ENCODE measurements around the gene BAK1. TPM values are rescaled to one million over a fixed set of nuclear protein-coding genes. Genes with fewer than 3 reads are reported as not detected.
"Not testable (repeated sequence)": the region's sequence is repeated elsewhere in the genome, so short reads cannot be mapped to it uniquely, and the experiment has no call there.

Gene BAK1
- total RNA-seq, 1 donor from 2014 or later = 11.5 TPM

- no peaks in the 10 kb centered on the region for H3K27me3 Mint-ChIP-seq (ENCODE audit: unreplicated experiment)
- DNase-seq = no peak
- no peaks in the 10 kb centered on the region for H3K36me3 Mint-ChIP-seq (ENCODE audit: unreplicated experiment)
- no peak overlapping the region for H3K27ac Mint-ChIP-seq (ENCODE audit: unreplicated experiment)
- TF ChIP-seq, protein P1, sequence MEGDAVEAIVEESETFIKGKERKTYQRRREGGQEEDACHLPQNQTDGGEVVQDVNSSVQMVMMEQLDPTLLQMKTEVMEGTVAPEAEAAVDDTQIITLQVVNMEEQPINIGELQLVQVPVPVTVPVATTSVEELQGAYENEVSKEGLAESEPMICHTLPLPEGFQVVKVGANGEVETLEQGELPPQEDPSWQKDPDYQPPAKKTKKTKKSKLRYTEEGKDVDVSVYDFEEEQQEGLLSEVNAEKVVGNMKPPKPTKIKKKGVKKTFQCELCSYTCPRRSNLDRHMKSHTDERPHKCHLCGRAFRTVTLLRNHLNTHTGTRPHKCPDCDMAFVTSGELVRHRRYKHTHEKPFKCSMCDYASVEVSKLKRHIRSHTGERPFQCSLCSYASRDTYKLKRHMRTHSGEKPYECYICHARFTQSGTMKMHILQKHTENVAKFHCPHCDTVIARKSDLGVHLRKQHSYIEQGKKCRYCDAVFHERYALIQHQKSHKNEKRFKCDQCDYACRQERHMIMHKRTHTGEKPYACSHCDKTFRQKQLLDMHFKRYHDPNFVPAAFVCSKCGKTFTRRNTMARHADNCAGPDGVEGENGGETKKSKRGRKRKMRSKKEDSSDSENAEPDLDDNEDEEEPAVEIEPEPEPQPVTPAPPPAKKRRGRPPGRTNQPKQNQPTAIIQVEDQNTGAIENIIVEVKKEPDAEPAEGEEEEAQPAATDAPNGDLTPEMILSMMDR (IDR thresholded peaks at IDR 0.05; ENCODE audit: partially characterized antibody, unreplicated experiment) = no peak
- no peak overlapping the region for H3K4me3 Mint-ChIP-seq (ENCODE audit: unreplicated experiment)
- H3K9me3 Mint-ChIP-seq (ENCODE audit: unreplicated experiment) = no peaks in the 10 kb centered on the region
- H3K4me1 Mint-ChIP-seq (ENCODE audit: low read depth, unreplicated experiment) = no peaks in the 10 kb centered on the region
These were observed 33.3 kb downstream of the BAK1 start for GRCh38 chr6:33546766-33547165.

DNA sequence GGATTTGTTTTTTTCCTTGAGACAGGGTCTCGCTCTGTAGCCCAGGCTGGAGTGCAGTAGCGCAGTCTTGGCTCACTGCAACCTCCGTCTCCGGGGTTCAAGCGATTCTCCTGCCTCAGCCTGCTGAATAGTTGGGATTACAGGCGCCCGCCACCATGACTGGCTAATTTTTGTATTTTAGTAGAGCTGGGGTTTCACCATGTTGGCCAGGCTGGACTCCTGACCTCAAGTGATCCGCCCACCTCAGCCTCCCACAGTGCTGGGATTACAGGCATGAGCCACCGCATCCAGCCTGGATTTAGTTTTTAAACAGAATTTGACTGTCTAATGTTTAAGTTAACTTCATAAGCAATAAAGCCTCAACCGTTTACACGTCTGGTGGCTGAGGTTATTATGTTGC is 34.8 kb downstream of the BAK1 start:
- not testable (repeated sequence) for H3K27ac Mint-ChIP-seq (ENCODE audit: unreplicated experiment); H3K4me1 Mint-ChIP-seq (ENCODE audit: low read depth, unreplicated experiment); H3K4me3 Mint-ChIP-seq (ENCODE audit: unreplicated experiment); DNase-seq; H3K9me3 Mint-ChIP-seq (ENCODE audit: unreplicated experiment); H3K36me3 Mint-ChIP-seq (ENCODE audit: unreplicated experiment); H3K27me3 Mint-ChIP-seq (ENCODE audit: unreplicated experiment)

DNA sequence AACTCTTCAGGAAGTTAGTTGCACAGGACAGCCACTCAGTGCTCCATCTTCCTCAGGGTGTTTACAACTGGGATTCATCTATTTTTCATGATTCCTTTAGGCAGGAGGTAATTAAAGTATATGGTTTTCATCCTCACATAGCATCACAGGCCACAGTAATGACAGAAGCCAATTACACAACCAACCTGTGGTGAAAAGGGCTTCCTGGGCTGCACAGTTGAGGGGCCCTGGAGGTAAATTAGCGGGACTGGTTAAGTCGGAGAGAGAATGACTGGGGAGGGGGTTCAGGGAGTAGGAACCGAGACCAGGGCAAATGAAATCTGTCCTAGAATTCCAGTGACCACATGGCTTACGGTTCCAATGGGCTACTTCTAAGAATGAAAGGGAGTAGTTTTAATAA is 37.0 kb downstream of the BAK1 start:
- Mint-ChIP-seq H3K36me3 (ENCODE audit: unreplicated experiment) (no peaks in the 10 kb centered on the region), H3K4me1 (ENCODE audit: low read depth, unreplicated experiment) (no peaks in the 10 kb centered on the region), H3K27ac (ENCODE audit: unreplicated experiment) (no peak overlapping the region), H3K9me3 (ENCODE audit: unreplicated experiment) (no peaks in the 10 kb centered on the region), H3K4me3 (ENCODE audit: unreplicated experiment) (no peak overlapping the region), H3K27me3 (ENCODE audit: unreplicated experiment) (no peaks in the 10 kb centered on the region)
- TF ChIP-seq, protein P1 (IDR thresholded peaks at IDR 0.05; ENCODE audit: partially characterized antibody, unreplicated experiment) = no peak
- DNase-seq = no peak

- H3K9me3 Mint-ChIP-seq (ENCODE audit: unreplicated experiment) = no peaks in the 10 kb centered on the region
- no peaks in the 10 kb centered on the region for H3K27me3 Mint-ChIP-seq (ENCODE audit: unreplicated experiment)
- H3K4me3 Mint-ChIP-seq (ENCODE audit: unreplicated experiment) = no peak overlapping the region
- no peak overlapping the region for H3K27ac Mint-ChIP-seq (ENCODE audit: unreplicated experiment)
- TF ChIP-seq, protein P1 (IDR thresholded peaks at IDR 0.05; ENCODE audit: partially characterized antibody, unreplicated experiment) = no peak
- DNase-seq = no peak
- H3K4me1 Mint-ChIP-seq (ENCODE audit: low read depth, unreplicated experiment) = no peaks in the 10 kb centered on the region
- no peaks in the 10 kb centered on the region for H3K36me3 Mint-ChIP-seq (ENCODE audit: unreplicated experiment)
These were observed 39.3 kb downstream of the BAK1 start for GRCh38 chr6:33540768-33541167.

DNA sequence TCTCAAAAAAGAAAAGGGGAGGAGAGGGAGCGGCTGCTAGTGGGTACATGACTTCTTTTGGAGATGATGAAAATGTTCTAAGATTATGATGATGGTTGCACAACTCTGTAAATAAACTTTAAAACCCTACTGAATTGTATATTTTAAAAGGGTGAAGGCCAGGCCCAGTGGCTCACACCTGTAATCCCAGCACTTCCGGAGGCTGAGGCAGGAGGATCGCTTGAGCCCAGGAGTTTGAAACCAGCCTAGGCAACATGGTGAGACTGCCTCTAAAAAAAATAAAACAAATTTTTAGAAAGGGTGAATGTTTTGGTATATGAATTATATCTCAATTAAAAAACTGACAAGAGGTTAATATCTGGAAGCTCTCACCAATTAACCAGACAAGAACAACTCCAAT is 45.4 kb downstream of the BAK1 start:
- TF ChIP-seq, protein P1 (IDR thresholded peaks at IDR 0.05; ENCODE audit: partially characterized antibody, unreplicated experiment) = no peak
- no peaks in the 10 kb centered on the region for H3K9me3 Mint-ChIP-seq (ENCODE audit: unreplicated experiment)
- no peak for DNase-seq
- no peak overlapping the region for H3K4me3 Mint-ChIP-seq (ENCODE audit: unreplicated experiment)
- no peaks in the 10 kb centered on the region for H3K36me3 Mint-ChIP-seq (ENCODE audit: unreplicated experiment)
- H3K27me3 Mint-ChIP-seq (ENCODE audit: unreplicated experiment) = no peaks in the 10 kb centered on the region
- H3K4me1 Mint-ChIP-seq (ENCODE audit: low read depth, unreplicated experiment) = no peaks in the 10 kb centered on the region
- no peak overlapping the region for H3K27ac Mint-ChIP-seq (ENCODE audit: unreplicated experiment)

DNA sequence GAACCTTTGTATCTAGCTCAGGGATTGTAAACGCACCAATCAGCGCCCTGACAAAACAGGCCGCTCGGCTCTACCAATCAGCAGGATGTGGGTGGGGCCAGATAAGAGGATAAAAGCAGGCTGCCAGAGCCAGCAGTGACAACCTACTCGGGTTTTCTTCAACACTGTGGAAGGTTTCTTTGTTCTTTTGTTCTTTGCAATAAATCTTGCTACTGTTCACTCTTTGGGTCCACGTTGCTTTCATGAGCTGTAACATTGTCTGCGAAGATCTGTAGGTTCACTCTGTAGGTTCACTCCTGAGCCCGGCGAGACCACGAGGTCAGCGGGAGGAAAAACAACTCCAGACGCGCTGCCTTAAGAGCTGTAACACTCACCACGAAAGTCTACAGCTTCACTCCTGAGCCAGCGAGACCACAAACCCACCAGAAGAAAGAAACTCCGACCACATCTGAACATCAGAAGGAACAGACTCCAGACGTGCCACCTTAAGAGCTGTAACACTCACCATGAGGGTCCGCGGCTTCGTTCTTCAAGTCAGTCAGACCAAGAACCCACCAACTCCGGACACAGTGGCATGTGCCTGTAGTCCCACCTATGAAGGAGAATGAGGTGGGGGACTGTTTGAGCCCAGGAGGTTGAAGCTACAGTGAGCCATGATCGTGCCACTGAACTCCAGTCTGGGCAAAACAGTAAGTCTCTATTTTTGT is 46.8 kb downstream of the BAK1 start:
- not testable (repeated sequence) for H3K27me3 Mint-ChIP-seq (ENCODE audit: unreplicated experiment); DNase-seq; H3K4me3 Mint-ChIP-seq (ENCODE audit: unreplicated experiment); H3K36me3 Mint-ChIP-seq (ENCODE audit: unreplicated experiment); H3K4me1 Mint-ChIP-seq (ENCODE audit: low read depth, unreplicated experiment); H3K9me3 Mint-ChIP-seq (ENCODE audit: unreplicated experiment); H3K27ac Mint-ChIP-seq (ENCODE audit: unreplicated experiment)

DNA sequence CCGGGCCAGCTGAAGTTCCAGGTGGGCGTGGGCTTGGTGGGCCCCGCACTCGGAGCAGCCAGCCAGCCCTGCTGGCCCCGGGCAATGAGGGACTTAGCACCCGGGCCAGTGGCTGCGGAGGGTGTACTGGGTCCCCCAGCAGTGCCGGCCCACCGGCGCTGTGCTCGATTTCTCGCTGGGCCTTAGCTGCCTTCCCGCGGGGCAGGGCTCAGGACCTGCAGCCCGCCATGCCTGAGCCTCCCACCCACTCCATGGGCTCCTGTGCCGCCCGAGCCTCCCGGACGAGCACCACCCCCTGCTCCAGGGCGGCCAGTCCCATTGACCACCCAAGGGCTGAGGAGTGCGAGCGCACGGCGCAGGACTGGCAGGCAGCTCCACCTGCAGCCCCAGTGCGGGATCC is 47.6 kb downstream of the BAK1 start:
- not testable (repeated sequence) for H3K4me3 Mint-ChIP-seq (ENCODE audit: unreplicated experiment)

DNA sequence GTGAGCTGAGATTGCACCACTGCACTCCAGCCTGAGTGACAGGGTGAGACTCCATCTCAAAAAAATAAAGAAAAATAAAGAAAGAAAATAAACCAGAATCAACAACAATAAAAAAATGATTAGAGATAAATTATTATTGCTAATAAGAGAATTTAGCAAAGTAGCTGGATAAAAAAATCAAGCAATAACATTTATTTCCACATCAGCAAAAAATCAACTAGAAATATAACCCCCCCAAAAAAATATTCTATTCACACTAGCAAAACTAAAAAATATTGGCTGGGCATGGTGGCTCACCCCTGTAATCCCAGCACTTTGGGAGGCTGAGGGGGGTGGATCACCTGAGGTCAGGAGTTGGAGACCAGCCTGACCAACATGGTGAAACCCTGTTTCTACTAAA is 49.5 kb downstream of the BAK1 start:
- H3K9me3 Mint-ChIP-seq (ENCODE audit: unreplicated experiment); DNase-seq; H3K4me1 Mint-ChIP-seq (ENCODE audit: low read depth, unreplicated experiment); H3K27ac Mint-ChIP-seq (ENCODE audit: unreplicated experiment); H3K27me3 Mint-ChIP-seq (ENCODE audit: unreplicated experiment); H3K4me3 Mint-ChIP-seq (ENCODE audit: unreplicated experiment); H3K36me3 Mint-ChIP-seq (ENCODE audit: unreplicated experiment): not testable (repeated sequence)

More for the DNA sequence above, 47.6 kb downstream of the BAK1 start:
- not testable (repeated sequence) for H3K27me3 Mint-ChIP-seq (ENCODE audit: unreplicated experiment); DNase-seq; H3K36me3 Mint-ChIP-seq (ENCODE audit: unreplicated experiment); H3K4me1 Mint-ChIP-seq (ENCODE audit: low read depth, unreplicated experiment); H3K9me3 Mint-ChIP-seq (ENCODE audit: unreplicated experiment); H3K27ac Mint-ChIP-seq (ENCODE audit: unreplicated experiment)

Data from glutamatergic neuron (in vitro differentiated cells).